NCI-H2196 treated with DMSO at 0.1 percent for 48 hours (cell line): ENCODE measurements around the gene OSBPL10.
"Not testable (repeated sequence)": the region's sequence is repeated elsewhere in the genome, so short reads cannot be mapped to it uniquely, and the experiment has no call there.

Source experiments
- DNase-seq: peaks from one replicate; lab custom pipeline; 2025; ENCODE audit not compliant: unreplicated experiment; lab: John Stamatoyannopoulos, UW

The OSBPL10 gene

DNA sequence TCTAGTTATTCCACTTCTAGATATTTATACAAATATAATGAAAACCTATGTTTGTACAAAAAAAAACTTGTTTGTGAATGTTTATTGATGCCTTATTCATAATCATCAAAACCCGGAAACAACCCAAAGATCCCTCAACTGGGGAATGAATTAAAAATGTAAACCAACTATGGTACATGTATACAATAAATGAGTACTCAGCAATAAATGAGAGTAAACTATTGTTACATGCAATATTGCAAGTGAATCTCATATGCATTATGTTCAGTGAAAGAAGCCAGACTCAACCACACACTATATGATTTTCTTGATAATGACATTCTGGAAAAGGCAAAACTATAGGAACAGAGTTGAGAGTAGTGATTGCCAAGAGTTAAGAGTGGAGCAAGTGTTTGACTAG, 12.8 kb upstream of the OSBPL10 start:
- no peak for DNase-seq

DNA sequence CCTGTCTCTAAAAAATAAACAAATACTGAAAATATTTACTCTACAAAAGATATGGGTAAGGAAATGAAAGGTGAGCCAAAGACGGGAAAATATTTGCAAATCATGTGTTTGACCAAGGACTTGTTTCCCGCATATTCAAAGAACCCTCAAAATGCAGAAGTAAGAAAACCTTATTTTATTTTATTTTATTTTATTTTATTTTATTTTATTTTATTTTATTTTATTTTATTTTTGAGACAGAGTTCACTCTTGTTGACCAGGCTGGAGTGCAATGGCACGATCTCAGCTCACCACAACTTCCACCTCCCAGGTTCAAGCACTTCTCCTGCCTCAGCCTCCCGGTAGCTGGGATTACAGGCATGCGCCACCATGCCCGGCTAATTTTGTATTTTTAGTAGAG, 11.9 kb upstream of the OSBPL10 start:
- DNase-seq = not testable (repeated sequence)

DNA sequence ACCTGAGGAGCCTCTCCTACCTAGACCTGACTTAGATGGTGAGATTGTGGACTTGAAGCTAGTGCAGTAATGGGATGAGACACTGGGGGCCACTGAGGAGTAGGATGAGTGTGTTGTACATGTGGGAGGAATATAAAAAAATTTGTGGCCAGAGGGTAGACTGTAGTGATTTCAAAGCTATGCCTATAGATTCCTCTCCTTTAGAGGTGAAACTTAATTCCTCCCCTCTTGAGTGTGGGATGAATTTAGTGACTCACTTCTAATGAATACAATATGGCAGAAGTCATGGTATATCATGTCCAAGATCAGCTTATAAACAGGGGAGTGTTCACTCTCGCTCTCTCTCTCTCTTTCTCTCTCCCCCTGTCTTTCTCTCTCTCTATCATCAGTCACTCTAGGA, 7.2 kb upstream of the OSBPL10 start:
- DNase-seq = no peak

DNA sequence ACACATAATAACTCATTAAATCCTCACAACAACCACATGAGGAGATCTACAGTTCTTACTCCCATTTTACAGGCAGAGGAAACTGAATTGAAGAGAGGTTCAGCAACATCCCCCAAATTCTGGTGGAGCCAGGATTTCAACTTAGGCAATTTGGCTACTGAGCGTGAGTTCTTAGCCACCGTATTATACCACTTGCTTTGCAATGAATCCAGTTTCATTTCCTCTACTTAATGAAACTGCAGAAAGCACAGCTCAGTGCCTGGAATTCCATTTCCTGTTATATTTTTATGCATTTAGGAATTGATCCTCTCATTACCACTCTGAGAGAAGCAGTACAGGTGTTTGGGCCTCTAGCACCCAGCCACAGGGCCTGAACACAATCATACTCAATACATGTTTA, 4.8 kb upstream of the OSBPL10 start:
- no peak for DNase-seq

DNA sequence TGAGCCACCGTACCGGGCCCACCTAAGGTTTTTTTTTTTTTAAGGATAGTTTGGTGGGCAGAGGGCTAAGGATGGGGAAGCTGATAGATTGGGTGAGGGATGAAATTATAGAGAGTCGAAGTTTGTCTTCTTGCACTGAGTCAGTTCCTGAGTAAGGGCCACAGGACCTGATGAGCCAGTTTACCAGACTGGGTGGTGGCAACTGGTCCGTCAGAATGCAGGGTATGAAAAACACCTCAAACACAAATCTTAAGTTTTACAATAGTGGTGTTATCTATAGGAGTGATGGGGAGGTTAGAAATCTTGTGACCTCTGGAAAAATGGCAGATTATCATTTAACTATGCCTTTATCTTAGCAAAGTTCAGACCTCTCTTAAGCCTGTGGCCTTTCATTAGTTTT, 3.3 kb upstream of the OSBPL10 start:
- DNase-seq = no peak

DNA sequence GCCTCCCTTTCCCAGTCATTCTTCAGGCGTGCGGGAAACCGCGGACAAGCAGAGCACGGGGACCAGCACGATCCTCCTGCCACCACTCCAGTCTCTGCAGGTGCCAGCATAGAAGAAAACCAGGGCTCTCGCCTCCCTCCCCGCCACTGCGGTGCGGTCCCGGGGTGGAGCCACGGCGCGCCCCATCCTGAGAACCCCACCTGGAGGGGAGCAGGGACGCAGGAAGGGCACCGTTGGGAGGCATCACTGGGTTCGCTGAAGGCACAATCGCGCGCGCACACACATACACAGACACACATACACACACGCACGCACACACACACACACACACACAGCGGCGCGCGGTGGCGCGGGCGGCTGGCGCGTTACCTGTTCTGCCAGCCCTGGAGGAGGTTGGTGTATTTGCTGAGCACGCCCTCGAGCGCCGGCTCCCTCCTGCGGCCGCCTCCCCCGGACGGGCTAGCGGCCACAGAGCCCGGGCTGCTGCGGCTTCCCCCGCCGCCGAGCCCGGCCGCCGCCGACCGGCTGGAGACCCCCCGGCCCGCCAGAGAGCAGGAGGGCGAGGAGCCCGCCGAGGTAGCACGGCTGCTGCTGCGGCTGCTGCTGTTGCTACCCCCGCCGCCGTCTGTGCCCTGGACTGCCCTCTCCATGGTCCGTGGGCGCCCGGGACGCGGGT, 394 bp downstream of the OSBPL10 start:
- no peak for DNase-seq

DNA sequence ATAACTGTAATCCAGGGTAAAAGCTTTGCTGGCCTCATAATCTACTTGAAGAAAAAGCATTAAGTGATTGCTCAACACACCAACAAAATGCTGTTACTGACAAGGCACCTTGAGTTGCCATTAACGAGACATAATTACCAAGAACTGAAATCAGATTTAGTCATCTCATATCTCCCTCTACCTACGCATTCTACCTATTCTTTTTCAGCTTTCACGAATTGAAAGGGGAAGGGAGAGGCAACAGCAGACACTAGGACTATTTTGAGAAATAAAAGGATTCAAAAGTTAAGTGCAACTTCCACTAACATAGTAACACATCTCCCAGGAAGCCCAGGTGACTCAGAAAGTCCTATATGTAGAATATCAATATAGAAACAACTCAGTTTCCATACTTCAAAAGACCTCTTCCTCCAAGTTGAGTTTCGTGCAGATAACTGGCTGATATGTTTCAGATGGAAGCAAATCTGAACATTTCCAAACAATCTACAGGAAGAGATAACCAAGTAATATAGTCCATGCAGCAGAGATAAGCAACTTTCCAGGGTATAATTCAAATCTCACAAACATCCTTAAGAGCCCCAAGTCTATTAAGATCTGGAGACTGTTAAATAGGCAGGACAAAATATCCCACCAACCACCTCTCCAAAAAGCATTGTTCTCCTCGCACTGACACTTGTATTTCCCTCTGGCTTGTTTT, 1.9 kb downstream of the OSBPL10 start:
- no peak for DNase-seq

DNA sequence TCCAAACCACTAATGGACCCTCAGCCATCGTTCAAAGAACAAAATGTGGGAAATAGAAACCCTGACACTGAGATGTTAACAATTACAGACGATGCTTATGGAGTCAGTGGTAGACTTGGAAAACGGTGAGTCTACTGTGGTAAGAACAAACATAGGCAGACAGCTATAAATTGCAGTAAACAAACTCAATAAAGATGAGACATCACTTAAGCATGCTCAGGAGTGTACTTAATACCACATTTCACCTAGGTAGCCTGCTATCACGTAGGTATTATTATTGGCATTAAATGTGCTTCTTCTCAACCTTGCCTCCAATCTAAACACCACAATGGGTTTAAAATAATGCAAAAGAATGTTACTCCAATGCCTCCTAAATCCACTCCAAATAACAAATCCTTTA, 2.5 kb downstream of the OSBPL10 start:
- DNase-seq = no peak

DNA sequence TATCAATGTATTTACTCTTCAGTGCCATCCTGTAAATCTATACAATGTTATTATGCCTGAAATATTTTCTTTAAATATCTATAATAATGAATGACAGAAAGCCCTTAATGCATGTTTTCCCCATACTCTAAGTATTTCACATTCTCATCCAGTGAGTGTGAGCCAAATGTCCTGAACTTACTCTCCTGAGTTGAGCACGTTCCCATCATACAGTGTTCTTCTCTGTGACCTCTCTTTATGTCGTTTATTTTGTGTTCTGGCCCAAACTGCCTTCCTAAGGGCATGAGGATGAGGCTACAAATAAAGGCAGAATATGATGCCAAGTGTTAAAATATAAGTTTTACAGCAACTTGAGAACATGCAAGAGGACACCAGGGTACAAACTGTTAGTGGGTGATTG, 3.3 kb downstream of the OSBPL10 start:
- DNase-seq = no peak

DNA sequence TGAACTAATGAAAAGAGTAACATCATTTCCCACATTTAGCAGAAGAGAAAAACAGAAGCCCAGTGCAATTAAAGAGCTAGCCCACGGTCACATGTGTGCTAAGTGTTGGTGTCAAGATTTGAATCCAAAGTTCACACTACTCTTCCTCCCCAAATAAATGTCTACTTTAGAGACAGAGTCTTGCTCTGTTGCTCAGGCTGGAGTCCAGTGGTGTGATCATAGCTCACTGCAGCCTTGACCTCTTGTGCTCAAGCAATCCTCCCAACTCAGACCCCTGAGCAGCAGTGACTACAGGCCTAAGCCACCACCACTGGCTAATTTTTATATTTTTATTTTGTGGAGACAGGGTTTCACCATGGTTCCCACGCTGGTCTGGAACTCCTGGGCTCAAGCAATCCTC, 4.8 kb downstream of the OSBPL10 start:
- no peak for DNase-seq

DNA sequence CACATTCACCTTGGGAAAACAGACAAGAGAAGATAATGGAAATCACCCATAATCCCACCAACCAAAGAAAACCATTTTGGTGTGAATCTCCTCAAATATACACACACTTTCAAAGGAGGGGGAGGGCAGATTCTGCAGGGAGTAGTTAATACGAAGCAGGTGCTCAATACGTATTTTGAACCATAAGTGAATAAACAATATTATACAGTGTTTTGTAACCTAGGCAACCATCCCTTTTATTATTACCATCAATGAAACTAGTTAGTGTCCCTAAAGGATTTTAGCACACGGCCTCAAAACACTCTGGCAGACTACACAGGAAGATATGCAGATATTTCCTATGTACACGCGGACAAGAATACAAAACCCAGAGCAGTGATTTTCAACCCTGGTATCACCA, 6.1 kb downstream of the OSBPL10 start:
- DNase-seq = no peak

DNA sequence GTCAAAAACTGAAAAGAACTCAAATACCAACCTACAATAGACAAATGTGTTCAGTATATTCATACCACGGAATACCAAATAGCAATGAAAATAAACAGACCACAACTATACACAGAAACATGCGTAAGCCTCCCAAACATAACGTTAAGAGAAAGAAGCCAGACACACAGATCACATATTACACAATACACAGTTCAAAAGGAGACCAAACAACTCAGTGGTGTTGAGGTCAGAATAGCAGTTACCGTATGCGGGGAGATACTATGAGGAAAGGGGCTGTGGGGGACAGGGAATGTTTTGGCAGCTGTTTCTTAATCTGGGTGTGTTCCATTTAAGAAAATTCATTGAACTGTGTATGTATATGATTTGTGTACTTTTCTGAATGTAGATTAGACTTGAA, 6.6 kb downstream of the OSBPL10 start:
- DNase-seq = no peak

DNA sequence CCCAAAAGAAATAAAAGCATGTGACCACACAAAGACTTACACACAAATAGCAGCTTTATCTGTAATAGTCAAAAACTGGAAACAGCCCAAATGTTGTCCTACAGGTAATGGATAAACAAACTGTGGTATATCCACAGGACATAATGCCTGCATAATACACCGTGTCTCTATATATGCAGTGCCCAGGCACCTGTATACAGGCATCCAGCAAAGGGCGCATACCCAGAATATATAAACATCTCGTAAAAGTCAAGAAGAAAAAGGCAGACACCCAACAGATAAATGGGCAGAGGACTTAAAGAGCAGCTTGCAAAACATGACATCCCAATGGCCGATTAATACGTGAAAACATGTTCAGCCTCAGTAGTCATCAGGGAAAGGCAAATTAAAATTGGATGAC, 7.2 kb downstream of the OSBPL10 start:
- DNase-seq = no peak

DNA sequence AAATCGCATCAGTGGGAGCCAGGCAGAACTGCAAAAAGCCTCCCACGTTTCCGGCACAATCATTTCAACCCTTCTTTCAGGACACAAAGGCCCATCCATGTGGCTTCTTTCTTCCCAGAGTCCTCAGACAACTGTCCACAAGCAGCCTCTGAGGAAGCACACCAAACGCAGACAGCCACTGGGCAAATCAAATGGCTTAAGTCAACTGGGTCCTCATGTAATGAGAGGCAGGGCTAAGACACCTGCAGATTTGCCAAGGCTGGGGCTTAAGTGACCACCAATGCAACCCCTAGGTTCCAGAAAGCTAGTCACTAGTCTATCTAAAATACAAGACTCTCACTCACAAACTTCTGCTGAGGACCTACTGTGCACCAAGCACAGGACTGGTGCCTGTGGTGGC, 8.0 kb downstream of the OSBPL10 start:
- DNase-seq = no peak

DNA sequence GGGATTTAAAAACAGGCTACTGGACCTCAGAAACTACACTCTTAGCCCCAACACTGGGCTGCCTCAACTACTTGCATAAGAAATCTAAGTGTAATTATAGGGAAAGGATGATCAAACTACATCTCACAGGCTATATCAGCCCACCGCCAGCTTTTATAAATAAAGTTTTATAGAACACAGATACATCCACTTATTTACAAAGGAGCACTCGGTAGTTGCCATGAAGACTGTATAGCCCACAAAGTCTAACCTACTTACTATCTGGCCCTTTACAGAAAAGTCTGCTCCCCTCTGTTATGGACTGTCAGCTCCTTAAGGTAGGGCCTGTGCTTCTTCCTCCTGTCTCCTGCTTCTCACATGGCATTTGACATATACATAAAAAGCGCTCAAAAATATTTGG, 9.5 kb downstream of the OSBPL10 start:
- DNase-seq = no peak

DNA sequence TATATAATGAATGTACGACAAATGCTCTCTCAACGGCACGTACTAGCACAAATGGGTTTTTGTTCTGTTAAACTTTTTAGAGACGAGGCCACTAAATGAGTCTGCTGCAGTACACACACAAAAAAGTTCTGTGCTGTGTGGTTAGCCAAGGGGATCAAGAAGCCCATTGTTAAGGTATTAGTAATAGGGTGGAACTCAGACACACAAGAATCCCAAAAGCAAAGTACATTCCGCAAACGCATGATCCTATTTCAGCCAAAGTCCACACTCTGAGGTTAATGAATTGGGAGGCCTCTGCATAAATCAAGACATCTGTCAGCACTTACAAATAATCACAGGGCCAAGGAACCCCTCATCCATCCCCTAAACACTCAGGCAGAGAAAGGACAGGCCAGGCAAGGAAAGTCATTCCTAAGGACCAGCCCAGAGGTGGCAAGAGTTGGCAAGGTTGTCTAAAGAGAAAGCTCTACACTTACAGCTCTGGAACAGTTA, 12.1 kb downstream of the OSBPL10 start:
- no peak for DNase-seq

DNA sequence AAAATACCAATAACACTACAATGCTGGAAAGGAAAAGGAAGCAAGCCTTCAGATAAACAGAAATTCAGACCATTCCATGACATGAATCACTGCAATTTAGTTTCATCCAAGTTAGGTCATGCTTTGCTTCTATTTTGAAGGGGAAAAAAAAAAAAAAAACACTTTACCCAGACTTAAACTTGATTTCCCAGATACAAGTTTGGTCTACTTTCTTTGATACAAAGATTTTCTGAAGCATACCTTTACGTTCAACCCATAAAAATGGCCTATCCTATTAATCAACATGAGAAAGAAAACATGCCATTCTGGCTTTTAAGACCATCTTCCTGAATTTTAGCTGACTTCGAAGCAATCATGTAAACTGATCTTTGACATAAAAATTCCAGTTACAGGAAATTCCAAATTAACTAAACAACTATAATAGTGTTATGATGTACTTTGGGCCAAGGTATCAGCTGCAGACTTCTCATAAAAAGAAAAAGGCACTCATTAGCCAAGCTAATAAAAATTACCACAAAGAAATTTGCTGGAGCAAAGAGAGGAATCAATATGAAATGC, 12.6 kb downstream of the OSBPL10 start:
- no peak for DNase-seq

DNA sequence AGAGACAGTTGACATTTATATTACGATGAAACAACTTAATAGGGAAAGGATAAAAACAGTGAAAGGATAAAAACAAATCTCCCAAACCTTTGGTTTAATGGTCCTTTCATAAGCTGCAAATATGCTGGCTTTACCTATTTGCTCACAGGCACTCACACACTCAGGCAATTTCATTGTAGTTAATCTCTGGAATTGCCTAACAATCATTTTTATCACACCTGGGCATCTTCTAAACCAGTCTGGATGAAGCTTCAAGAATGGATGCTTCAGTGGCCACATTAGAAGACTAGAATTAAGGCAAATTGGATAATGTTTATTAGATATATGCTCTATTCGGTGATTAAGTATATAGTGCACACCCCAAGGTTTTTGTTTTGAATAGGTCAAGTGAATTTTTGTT, 13.5 kb downstream of the OSBPL10 start:
- no peak for DNase-seq

DNA sequence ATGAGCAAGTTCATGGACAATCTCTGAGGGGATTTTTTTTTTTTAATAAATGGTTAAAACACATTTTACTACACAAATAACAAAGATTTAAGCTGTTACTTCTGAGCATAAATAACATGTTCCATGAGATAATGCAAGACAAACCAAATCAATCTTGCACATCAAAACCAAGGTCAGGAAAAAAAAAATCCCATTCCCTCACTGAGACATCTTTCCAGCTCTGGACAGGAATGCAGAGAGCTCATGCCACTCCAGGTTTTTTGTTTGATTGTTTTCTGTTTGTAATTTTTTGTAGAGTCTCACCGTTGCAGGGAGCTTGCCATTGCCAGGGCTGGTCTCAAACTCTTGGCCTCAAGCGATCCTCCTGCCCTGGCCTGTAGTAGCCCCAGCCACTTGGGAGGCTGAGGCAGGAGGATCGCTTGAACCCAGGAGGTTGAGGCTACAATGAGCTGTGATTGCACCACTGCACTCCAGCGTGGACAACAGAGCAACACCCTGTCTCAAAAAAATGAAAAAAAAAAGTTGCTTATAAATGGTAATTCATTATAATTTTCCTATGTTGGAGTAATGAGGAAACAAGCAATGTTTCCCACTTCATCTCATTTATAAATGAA, 14.0 kb downstream of the OSBPL10 start:
- no peak for DNase-seq

DNA sequence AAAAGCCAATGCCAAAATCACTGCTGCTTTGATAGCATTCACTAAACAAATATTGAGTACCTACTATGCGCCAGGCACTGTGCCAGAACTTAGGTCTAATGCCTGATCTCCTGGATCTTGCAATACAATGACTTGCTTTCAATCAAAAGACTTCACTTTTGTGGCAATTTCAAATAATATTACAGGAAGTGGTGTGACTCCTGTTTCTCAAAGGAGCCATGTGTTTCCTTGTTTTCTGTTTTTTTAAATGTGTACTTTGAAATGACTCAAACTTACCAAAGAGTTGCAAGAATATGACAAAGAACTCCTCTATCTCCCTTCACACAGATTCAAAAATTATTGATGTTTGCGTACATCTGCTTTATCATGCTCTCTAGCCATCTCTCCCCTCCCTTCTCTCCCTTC, 18.3 kb downstream of the OSBPL10 start:
- no peak for DNase-seq

DNA sequence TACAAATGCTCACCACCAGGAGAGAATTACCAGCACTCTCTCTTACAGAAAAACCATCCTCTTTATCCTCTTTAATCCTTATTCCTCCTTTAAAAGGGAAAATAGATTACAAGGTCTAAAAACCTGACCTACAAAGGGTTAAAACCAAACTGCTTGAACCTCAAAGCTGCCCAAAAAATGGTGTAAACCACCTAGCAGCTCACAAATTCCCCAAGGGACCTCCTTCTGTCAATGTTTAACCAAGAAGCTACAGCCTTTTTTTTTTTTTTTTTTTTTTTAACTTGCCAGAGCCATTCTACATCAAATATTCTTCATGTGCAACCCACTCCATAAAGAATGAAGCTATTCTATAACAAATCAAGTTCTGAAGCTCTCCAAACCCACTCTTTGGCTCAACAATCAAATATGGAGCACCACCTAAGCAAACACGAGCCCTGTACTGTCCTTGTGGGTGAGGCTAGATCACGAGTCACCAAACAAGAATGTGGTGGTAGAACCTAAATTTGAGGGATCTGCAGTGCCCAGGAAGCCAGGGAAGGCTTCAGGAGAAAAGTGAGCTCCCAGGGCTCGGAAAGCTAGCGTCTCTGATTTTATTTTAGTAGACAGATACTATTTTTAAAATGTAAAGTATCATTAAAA, 20.1 kb downstream of the OSBPL10 start:
- DNase-seq = no peak
